AG09309 (cell line): ENCODE data around the gene DPEP3.
"Not testable (repeated sequence)": the region's sequence is repeated elsewhere in the genome, so short reads cannot be mapped to it uniquely, and the experiment has no call there.

Source experiments
- DNase-seq: peaks from one replicate; pipeline ENCODE4 v3.0.0-alpha.2; 2010; ENCODE audit warnings: low read depth
- H3K4me3 ChIP-seq: 2 replicates; pipeline ENCODE4 v1.5.1; 2011; ENCODE audit warnings: mild to moderate bottlenecking, low read depth, low read length, moderate library complexity; ENCODE audit not compliant: control insufficient read depth
- CTCF ChIP-seq: IDR thresholded peaks from 2 replicates; pipeline ENCODE4 v1.5.1; 2011; ENCODE audit warnings: mild to moderate bottlenecking, low read depth, low read length, inconsistent platforms; ENCODE audit not compliant: insufficient read depth, control insufficient read depth; ENCODE audit errors: missing control alignments

Gene DPEP3

GRCh38 chr16:67939507-67940445 is 40.5 kb downstream of the DPEP3 start:
- no peak for DNase-seq
- TF ChIP-seq CTCF = no peak
- H3K4me3 ChIP-seq = no peak overlapping the region

DNA sequence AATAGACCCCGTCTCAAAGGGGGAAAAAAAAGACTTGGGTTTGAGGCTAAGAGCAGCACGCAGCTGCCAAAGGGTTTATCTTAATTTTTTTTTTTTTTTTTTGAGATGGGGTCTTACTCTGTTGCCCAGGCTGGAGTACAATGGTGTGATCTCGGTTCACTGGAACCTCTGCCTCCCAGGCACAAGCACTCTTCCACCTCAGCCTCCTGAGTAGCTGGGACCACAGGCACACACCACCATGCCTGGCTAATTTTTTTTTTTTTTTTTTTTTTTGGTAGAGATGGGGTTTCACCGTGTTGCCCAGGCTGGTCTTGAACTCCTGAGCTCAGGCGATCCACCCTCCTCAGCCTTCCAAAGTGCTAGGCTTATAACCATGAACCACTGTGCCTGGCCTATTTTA is 42.6 kb downstream of the DPEP3 start:
- not testable (repeated sequence) for H3K4me3 ChIP-seq, DNase-seq

DNA sequence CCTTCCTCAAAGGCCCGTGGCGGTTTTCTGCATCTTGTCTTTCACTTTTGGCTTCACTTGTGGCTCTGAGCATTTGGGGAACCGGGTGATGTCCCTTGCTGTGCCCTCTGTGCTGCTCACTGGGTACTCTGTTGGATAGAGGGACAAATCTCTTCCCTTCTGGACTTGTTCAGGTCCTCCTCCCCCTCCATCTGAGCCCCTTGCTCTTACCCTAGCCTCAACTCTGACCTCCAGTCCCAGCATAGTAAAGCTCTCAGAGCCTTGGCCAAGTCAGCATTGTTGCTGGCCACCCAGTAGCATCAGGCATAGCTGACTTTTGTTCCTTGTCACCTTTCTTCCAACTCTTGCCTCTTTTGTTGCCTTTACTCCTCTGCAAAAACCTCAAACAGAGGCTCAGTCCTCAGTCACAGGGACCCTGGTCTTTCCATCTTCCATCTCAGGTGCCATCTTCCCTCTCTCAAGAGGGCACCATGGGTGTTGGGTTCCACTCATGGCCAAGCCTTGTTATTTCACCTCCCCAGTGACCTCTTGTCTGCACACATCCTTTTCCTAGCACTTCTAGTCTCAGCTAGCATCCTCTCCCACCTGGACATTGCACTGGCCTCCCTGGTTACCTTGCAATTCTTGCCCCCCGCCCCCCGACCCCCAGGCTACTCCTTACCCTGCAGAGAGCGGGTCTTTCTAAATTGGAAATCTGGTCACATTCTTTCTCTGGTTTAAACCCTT is 43.3 kb downstream of the DPEP3 start:
- peak overlapping the region; percentile 98 for H3K4me3 ChIP-seq
- no peak for DNase-seq
- TF ChIP-seq CTCF = no peak

DNA sequence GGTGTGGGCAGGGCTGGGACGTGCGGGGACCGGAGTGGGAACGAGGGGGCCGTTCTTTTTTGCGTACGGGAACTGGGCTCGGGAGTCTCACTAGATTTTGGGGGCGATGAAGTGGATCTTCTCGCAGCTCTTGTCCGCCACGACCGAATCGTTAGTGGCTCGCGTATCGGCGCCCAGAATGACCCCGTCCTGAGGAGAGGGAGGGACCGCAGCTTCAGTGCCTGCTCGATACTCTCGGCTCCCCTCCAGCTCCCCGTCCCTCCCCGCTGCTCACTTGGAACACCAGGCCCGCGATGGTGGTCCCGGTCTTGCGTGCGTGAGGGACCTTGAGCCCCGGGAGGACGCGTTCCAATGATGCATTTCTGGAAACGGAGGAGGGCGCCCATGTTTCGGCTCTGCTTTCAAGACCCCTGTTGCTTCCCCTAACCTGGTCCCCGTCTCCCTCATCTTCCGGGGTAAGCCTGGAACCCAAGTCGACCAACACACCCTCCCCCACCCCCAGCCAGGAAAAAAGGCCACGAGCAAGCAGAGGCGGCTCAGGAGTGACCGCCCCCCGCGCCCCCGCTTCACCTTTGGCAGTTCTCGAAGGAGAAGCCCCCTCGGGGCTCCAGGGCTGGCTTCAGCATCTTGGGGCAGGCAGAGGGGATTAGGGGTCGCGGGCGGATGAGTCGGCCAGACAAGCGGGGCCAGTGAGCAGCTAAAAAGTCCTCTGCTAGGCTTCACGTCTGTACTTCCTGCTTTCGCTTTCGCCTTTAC is 44.0 kb downstream of the DPEP3 start, which contains the start of gene PSMB10:
Gene PSMB10 (minus strand): TSS at position 727 of the 756 bp plus-strand sequence. CDS start 101 bp downstream, at position 626.
- no peak for TF ChIP-seq CTCF
- H3K4me3 ChIP-seq = peak within 1 kb of the TSS; percentile 98
- peak; percentile 38 for DNase-seq

- peak overlapping the region; percentile 98 for H3K4me3 ChIP-seq
- peak; percentile 65 for DNase-seq
- TF ChIP-seq CTCF = no peak
These were observed 44.7 kb downstream of the DPEP3 start for GRCh38 chr16:67935402-67936123.

DNA sequence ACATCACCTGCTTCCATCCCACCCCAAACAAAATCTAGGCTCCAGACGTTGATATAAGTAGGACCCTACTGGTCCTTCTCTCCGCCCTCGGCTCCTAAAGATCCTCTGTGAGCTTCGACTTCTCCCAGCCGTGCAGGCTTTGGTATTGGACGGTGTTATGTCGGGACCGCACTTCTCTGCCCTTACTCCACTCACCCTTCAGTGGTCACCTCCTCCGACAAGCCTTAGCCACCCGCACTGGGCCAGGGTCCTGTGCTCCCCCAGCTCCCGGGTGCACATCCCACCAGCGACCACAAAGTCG is 45.2 kb downstream of the DPEP3 start:
- no peak for DNase-seq
- no peak for TF ChIP-seq CTCF
- peak overlapping the region; percentile 98 for H3K4me3 ChIP-seq
